Left ventricle myocardium inferior (tissue), 1 donor: ENCODE results near the gene CD96. TPM values are rescaled to one million over a fixed set of nuclear protein-coding genes. Genes with fewer than 3 reads are reported as not detected.
"Not testable (repeated sequence)": the region's sequence is repeated elsewhere in the genome, so short reads cannot be mapped to it uniquely, and the experiment has no call there.

Experiments used
- DNase-seq: peaks from one replicate; pipeline ENCODE4 v3.0.0-alpha.2; 2020
- H3K27ac ChIP-seq: fragments of 200-600 bp; replicated peaks from 2 replicates; pipeline ENCODE4 v1.8.0; 2021
- H3K27me3 ChIP-seq: fragments of 200-600 bp; 2 replicates; pipeline ENCODE4 v1.8.0; 2021; ENCODE audit warnings: low read depth
- H3K36me3 ChIP-seq: fragments of 200-600 bp; 2 replicates; pipeline ENCODE4 v1.8.0; 2021
- H3K4me1 ChIP-seq: fragments of 200-600 bp; 2 replicates; pipeline ENCODE4 v1.8.0; 2021
- H3K4me3 ChIP-seq: fragments of 200-600 bp; 2 replicates; pipeline ENCODE4 v1.8.0; 2021; ENCODE audit warnings: mild to moderate bottlenecking, moderate library complexity
- H3K9me3 ChIP-seq: fragments of 200-600 bp; replicated peaks from 2 replicates; pipeline ENCODE4 v1.8.0; 2021
- intact Hi-C: fragments of 100-400 bp; cut with micrococcal nuclease; formaldehyde crosslinking; loops from one replicate; pipeline ENCODE4 v1.11.0; 2022
- total RNA-seq: library from RNA; stranded (reverse); fragmentation: NEBNext Ultra II Directional; extraction: Animal tissue kit (Norgen Biotek cat#: 25700); gene quantifications from one replicate; pipeline ENCODE4 v1.2.1, GENCODE V29; 2021
- TF ChIP-seq, protein P1 (sequence below): fragments of 200-600 bp; IDR thresholded peaks from 2 replicates; pipeline ENCODE4 v1.8.0; 2021; ENCODE audit warnings: antibody characterized with exemption, mild to moderate bottlenecking, borderline replicate concordance
- donor health status: DM: no; HTN: yes; CAD: no; lungs with severe emphysema.

Gene CD96
- total RNA-seq, 1 donor from 2014 or later = 0.33 TPM

DNA sequence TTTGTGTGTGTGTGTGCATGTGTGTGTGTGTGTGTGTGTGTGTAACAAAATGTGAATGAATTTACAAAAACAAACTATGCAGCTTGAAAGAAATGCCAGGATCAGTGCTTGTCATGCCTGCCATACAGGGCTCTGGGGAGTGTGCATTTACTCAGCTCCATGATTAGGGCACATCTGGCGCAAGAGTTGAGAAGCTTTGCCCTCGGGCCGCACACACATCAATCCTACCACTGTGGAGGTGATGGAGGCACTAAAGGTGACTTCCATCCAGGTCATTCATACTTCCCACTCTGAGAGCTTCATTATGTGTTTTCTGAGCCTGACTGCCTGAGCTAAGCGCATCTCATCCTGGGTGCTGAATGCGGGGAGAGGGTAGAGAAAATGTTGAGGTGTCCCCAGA lies 125.2 kb downstream of the CD96 start:
- no peaks in the 10 kb centered on the region for H3K9me3 ChIP-seq
- no peaks in the 10 kb centered on the region for H3K27me3 ChIP-seq
- TF ChIP-seq, protein P1, sequence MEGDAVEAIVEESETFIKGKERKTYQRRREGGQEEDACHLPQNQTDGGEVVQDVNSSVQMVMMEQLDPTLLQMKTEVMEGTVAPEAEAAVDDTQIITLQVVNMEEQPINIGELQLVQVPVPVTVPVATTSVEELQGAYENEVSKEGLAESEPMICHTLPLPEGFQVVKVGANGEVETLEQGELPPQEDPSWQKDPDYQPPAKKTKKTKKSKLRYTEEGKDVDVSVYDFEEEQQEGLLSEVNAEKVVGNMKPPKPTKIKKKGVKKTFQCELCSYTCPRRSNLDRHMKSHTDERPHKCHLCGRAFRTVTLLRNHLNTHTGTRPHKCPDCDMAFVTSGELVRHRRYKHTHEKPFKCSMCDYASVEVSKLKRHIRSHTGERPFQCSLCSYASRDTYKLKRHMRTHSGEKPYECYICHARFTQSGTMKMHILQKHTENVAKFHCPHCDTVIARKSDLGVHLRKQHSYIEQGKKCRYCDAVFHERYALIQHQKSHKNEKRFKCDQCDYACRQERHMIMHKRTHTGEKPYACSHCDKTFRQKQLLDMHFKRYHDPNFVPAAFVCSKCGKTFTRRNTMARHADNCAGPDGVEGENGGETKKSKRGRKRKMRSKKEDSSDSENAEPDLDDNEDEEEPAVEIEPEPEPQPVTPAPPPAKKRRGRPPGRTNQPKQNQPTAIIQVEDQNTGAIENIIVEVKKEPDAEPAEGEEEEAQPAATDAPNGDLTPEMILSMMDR = no peak
- H3K27ac ChIP-seq = peak overlapping the region; percentile 37
- DNase-seq = no peak
- intact Hi-C loops = no loop called here
- no peaks in the 10 kb centered on the region for H3K36me3 ChIP-seq
- no peak overlapping the region for H3K4me3 ChIP-seq
- H3K4me1 ChIP-seq = no peaks in the 10 kb centered on the region

- intact Hi-C loops = no loop called here
- no peaks in the 10 kb centered on the region for H3K36me3 ChIP-seq
- no peaks in the 10 kb centered on the region for H3K9me3 ChIP-seq
- H3K27ac ChIP-seq = peak overlapping the region; percentile 37
- peak; percentile 19 for DNase-seq
- H3K4me1 ChIP-seq = no peaks in the 10 kb centered on the region
- no peaks in the 10 kb centered on the region for H3K27me3 ChIP-seq
- TF ChIP-seq, protein P1 = no peak
- H3K4me3 ChIP-seq = no peak overlapping the region
These were observed 125.7 kb downstream of the CD96 start for GRCh38 chr3:111667621-111668239.

- Histone ChIP-seq H3K27me3 (no peaks in the 10 kb centered on the region), H3K27ac (no peak overlapping the region), H3K9me3 (no peaks in the 10 kb centered on the region), H3K36me3 (no peaks in the 10 kb centered on the region), H3K4me3 (no peak overlapping the region), H3K4me1 (no peaks in the 10 kb centered on the region)
- no peak for DNase-seq
- intact Hi-C loops = no loop called here
- TF ChIP-seq, protein P1 = no peak
These were observed 126.3 kb downstream of the CD96 start for GRCh38 chr3:111668326-111668725.

DNA sequence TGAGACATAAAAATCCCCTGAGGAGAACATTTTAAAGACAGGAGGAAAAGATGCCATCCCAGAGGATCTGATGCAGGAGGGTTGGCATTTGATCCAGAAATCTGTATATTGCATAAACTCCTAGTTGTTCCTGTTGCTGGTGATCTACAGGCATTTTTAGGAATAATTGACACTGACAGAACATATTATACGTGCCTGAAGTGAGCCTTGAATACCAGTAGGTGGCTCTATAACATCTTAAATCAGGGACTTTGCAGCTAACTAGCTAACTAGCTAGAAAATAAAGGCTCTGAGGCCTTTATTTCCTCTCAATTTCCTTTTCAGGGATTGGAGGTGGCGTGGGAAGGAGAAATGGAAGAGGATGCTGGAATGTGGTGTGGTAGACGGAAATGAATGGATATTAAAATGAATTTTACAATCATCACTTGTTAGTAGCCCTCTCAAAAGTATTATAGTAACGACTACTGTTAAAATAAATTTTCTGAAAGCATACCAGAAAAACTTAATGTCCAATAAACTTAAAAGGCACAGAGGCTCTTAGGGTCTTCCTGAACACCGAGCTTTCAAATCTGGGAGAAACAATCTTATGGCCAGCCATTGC lies 127.0 kb downstream of the CD96 start:
- no peak overlapping the region for H3K4me3 ChIP-seq
- no peaks in the 10 kb centered on the region for H3K9me3 ChIP-seq
- intact Hi-C loops = no loop called here
- TF ChIP-seq, protein P1 = peak; percentile 89
- H3K36me3 ChIP-seq = no peaks in the 10 kb centered on the region
- DNase-seq = no peak
- peaks cover 4% of the 10 kb centered on the region for H3K4me1 ChIP-seq
- no peaks in the 10 kb centered on the region for H3K27me3 ChIP-seq
- H3K27ac ChIP-seq = no peak overlapping the region

DNA sequence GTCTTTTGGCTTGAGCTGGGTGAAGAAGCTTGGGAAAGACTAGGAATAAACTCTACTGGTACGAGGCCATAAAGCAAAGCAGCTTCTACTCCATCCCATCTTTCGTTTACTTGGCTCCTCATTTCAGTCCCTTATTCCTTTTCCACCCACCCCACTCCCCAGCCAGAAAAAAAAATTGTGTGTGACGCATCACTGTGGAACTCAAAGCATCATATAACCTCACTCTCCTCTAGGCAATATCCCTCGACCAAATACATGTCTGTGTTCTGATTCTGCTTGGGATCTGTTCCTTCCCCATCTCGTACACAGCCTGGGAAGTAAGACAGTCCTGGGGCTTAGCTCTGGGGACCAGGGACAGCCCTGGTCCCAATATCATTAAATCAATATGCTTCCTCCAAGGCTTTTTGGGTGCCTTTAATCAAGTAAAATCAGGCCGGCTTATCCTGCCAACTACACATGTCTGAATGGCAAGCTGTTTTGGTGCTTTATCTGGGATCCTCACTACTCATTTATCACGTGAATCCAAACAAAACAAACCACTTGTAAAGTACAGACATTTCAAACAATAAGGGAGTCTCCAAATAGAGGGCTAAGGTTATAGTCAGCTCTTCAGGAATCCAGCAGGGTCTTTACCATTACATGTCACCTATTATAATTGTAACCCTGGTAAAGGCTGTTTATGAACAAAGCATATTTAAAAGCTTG lies 128.1 kb downstream of the CD96 start:
- Histone ChIP-seq H3K4me3 (no peak overlapping the region), H3K36me3 (no peaks in the 10 kb centered on the region), H3K4me1 (peaks cover 13% of the 10 kb centered on the region), H3K9me3 (no peaks in the 10 kb centered on the region), H3K27ac (no peak overlapping the region), H3K27me3 (no peaks in the 10 kb centered on the region)
- TF ChIP-seq, protein P1 = no peak
- DNase-seq = no peak
- intact Hi-C loops = no loop called here

DNA sequence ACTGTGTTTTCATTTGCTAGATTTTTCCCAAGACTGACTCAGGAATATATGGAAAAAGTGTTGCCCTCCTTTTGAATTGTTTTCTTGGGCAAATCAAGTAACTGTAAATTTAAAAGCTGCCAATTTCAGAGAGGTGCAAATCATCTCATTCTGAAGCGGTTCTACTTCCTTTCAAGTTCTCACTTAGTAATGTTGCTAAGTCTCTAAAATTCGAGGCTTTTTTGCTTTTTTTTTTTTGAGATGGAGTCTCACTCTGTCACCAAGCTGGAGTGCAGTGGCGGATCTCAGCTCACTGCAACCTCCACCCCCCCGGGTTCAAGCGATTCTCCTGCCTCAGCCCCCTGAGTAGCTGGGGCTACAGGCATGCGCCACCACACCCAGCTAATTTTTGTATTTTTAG lies 130.5 kb downstream of the CD96 start:
- DNase-seq, H3K27ac ChIP-seq, intact Hi-C loops: not testable (repeated sequence)

More for the DNA sequence above, 130.5 kb downstream of the CD96 start:
- not testable (repeated sequence) for H3K4me3 ChIP-seq, H3K36me3 ChIP-seq, H3K9me3 ChIP-seq, H3K27me3 ChIP-seq
- peaks cover 27% of the 10 kb centered on the region for H3K4me1 ChIP-seq
